Measurements from ENCODE around the gene PRKCA.

PRKCA gene

GRCh38 chr17:66812571-66812970 is 510.2 kb downstream of the PRKCA start:
- TF ChIP-seq, protein P1, sequence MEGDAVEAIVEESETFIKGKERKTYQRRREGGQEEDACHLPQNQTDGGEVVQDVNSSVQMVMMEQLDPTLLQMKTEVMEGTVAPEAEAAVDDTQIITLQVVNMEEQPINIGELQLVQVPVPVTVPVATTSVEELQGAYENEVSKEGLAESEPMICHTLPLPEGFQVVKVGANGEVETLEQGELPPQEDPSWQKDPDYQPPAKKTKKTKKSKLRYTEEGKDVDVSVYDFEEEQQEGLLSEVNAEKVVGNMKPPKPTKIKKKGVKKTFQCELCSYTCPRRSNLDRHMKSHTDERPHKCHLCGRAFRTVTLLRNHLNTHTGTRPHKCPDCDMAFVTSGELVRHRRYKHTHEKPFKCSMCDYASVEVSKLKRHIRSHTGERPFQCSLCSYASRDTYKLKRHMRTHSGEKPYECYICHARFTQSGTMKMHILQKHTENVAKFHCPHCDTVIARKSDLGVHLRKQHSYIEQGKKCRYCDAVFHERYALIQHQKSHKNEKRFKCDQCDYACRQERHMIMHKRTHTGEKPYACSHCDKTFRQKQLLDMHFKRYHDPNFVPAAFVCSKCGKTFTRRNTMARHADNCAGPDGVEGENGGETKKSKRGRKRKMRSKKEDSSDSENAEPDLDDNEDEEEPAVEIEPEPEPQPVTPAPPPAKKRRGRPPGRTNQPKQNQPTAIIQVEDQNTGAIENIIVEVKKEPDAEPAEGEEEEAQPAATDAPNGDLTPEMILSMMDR (IDR thresholded peaks at IDR 0.05): no peak
- Histone ChIP-seq H3K36me3 (no peaks in the 10 kb centered on the region), H3K27me3 (no peaks in the 10 kb centered on the region), H3K9me3 (peaks cover 0 to 6% (median 0%) of the 10 kb centered on the region in 3 donors), H3K27ac (no peak overlapping the region), H3K4me1 (no peaks in the 10 kb centered on the region), H3K4me3 (no peak overlapping the region)
- no peak for DNase-seq
- intact Hi-C loops (cut with DNase I; ENCODE audit: low total_unique reads): no loop called here

- H3K27ac ChIP-seq: no peak overlapping the region
- no peak for DNase-seq
- H3K9me3 ChIP-seq: peaks cover 0 to 13% (median 0%) of the 10 kb centered on the region in 3 donors
- TF ChIP-seq, protein P1 (IDR thresholded peaks at IDR 0.05): no peak
- intact Hi-C loops (cut with DNase I; ENCODE audit: low total_unique reads): no loop called here
- H3K27me3 ChIP-seq: no peaks in the 10 kb centered on the region
- no peaks in the 10 kb centered on the region for H3K36me3 ChIP-seq
- no peak overlapping the region for H3K4me3 ChIP-seq
- H3K4me1 ChIP-seq: no peaks in the 10 kb centered on the region
These were observed 510.9 kb downstream of the PRKCA start for GRCh38 chr17:66813296-66813695.

- H3K36me3 ChIP-seq: no peaks in the 10 kb centered on the region
- no peak overlapping the region for H3K4me3 ChIP-seq
- peaks cover 0 to 16% (median 0%) of the 10 kb centered on the region in 3 donors for H3K9me3 ChIP-seq
- intact Hi-C loops (cut with DNase I; ENCODE audit: low total_unique reads): no loop called here
- TF ChIP-seq, protein P1 (IDR thresholded peaks at IDR 0.05): no peak
- H3K27me3 ChIP-seq: no peaks in the 10 kb centered on the region
- H3K4me1 ChIP-seq: no peaks in the 10 kb centered on the region
- DNase-seq: no peak
- no peak overlapping the region for H3K27ac ChIP-seq
These were observed 511.6 kb downstream of the PRKCA start for GRCh38 chr17:66814026-66814425.

DNA sequence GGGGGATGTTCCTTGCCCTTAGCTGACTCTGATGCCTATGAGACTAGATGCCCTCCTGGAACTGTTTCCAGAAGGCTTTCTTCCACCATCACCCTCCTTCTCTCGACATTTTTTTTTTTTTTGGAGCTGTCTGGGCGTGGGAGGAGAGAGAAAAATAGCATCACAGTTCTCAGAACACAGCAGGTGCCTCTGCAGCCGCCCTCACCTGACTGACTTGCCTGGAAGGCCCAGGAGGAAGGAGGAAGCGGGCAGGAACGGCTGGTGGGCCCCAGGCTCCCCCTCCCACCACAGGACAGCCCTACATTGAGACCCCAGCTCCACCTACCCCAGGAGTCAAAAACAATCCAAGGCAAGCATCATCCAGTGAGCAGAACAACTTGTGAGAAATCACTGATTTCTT is 512.2 kb downstream of the PRKCA start:
- TF ChIP-seq, protein P1 (IDR thresholded peaks at IDR 0.05): no peak
- Histone ChIP-seq H3K4me3 (no peak overlapping the region), H3K4me1 (no peaks in the 10 kb centered on the region), H3K36me3 (no peaks in the 10 kb centered on the region), H3K27me3 (no peaks in the 10 kb centered on the region), H3K9me3 (peaks cover 0 to 16% (median 0%) of the 10 kb centered on the region in 3 donors), H3K27ac (no peak overlapping the region)
- DNase-seq: no peak
- intact Hi-C loops (cut with DNase I; ENCODE audit: low total_unique reads): no loop called here

DNA sequence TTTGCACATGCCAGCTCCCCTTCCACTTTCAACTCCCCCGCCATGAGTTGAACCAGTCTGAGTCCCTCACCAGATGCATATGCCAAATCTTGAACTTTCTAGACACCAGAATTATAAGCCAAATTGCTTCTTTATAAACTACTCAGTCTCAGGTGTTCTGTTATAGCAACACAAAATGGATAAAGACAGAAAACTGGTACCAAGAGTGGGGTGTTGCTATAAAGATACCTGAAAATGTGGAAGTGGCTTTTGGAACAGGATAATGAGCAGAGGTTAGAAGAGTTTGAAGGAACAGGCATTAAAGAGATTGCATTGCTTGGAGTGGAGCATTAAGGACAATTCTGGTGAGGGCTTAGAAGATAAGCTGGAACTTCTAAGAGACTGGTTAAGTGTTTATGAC is 515.3 kb downstream of the PRKCA start:
- intact Hi-C loops (cut with DNase I; ENCODE audit: low total_unique reads): no loop called here
- TF ChIP-seq, protein P1 (IDR thresholded peaks at IDR 0.05): no peak
- no peak overlapping the region for H3K4me3 ChIP-seq
- no peaks in the 10 kb centered on the region for H3K4me1 ChIP-seq
- H3K9me3 ChIP-seq: peaks cover 0 to 16% (median 0%) of the 10 kb centered on the region in 3 donors
- no peaks in the 10 kb centered on the region for H3K36me3 ChIP-seq
- no peak for DNase-seq
- no peak overlapping the region for H3K27ac ChIP-seq
- peaks cover 0 to 6% of the 10 kb centered on the region in 2 donors for H3K27me3 ChIP-seq

- Histone ChIP-seq H3K4me1 (no peaks in the 10 kb centered on the region), H3K9me3 (peaks cover 0 to 16% (median 0%) of the 10 kb centered on the region in 3 donors), H3K4me3 (no peak overlapping the region), H3K27me3 (peaks cover 0 to 17% of the 10 kb centered on the region in 2 donors), H3K36me3 (no peaks in the 10 kb centered on the region), H3K27ac (no peak overlapping the region)
- intact Hi-C loops (cut with DNase I; ENCODE audit: low total_unique reads): no loop called here
- no peak for DNase-seq
- TF ChIP-seq, protein P1 (IDR thresholded peaks at IDR 0.05): no peak
These were observed 517.1 kb downstream of the PRKCA start for GRCh38 chr17:66819466-66819865.

Data from tibial artery (tissue), 4 donors.